Transverse colon (tissue), 4 donors: ENCODE data around the gene DOK7. TPM values are rescaled to one million over a fixed set of nuclear protein-coding genes. Genes with fewer than 3 reads are reported as not detected.

Source experiments
- DNase-seq: peaks from one replicate; pipeline ENCODE4 v3.0.0-alpha.2; 2019
- H3K27ac ChIP-seq, 4 donors: fragments of 200-600 bp; sonication (generic); 2 replicates each; pipeline ENCODE4 v1.5.1; 2016 to 2018; ENCODE audit warnings: inconsistent platforms in 4 of 4
- H3K27me3 ChIP-seq: fragments of 200-600 bp; sonication (generic); 2 replicates; pipeline ENCODE4 v1.5.1; 2017; ENCODE audit warnings: inconsistent platforms
- H3K36me3 ChIP-seq, 4 donors: fragments of 200-600 bp; sonication (generic); 2 replicates each; pipeline ENCODE4 v1.5.1; 2017 to 2019; ENCODE audit warnings: inconsistent platforms in 4 of 4
- H3K4me1 ChIP-seq, 4 donors: fragments of 200-600 bp; sonication (generic); 2 replicates each; pipeline ENCODE4 v1.5.1; 2017 to 2020; ENCODE audit warnings: inconsistent platforms in 4 of 4
- H3K4me3 ChIP-seq, 4 donors: fragments of 200-600 bp; sonication (generic); 1 replicate in 1 of 4; 2 replicates in 3 of 4; pipeline versions ENCODE4 v1.5.1 to v1.6.1; 2017 to 2019; ENCODE audit warnings: inconsistent platforms in 4 of 4
- H3K9me3 ChIP-seq, 2 donors: fragments of 200-600 bp; sonication (generic); 2 replicates each; pipeline ENCODE4 v1.5.1; 2017 to 2019; ENCODE audit warnings: inconsistent platforms in 2 of 2
- EP300 ChIP-seq: sonication (generic); formaldehyde crosslinking; IDR thresholded peaks from one replicate; pipeline ENCODE4 v1.6.1; 2017; ENCODE audit warnings: antibody characterized with exemption, low read depth
- POLR2A ChIP-seq: fragments of 450-650 bp; IDR thresholded peaks from one replicate; pipeline ENCODE4 v1.6.1; 2016; ENCODE audit warnings: antibody characterized with exemption, mild to moderate bottlenecking, moderate library complexity
- POLR2AphosphoS5 ChIP-seq, 3 donors: sonication (generic); formaldehyde crosslinking; IDR thresholded peaks; one replicate each; pipeline ENCODE4 v1.6.1; 2016; ENCODE audit warnings: antibody characterized with exemption in 3 of 3
- WGBS, 2 donors: methylation state at CpG; one replicate each; pipeline ENCODE4 v1.1.5; 2018; ENCODE audit warnings: low coverage in 1 of 2; 5-methylcytosine and 5-hydroxymethylcytosine counted together
- in situ Hi-C, 4 donors: fragments of 200-750 bp; cut with MboI; loops; one replicate each; pipeline versions ENCODE4 v1.15.0 to v1.15.1; 2017; ENCODE audit warnings: low sequenced_read_pairs in 3 of 4, low pct_ligation_motif_present in 1 of 4, low pct_unique_long_range_greater_than_20kb in 1 of 4
- intact Hi-C: fragments of 100-400 bp; cut with DNase I; formaldehyde crosslinking; loops from one replicate; pipeline ENCODE4 v1.15.1; 2023; ENCODE audit warnings: low total_unique reads
- total RNA-seq, 4 donors: library from RNA; depleted of rRNA; stranded (reverse); fragments of >200 nt; gene quantifications; one replicate each; pipeline ENCODE4 v1.1.0, GENCODE V29; 2016
- TF ChIP-seq, protein P1 (sequence below), 5 experiments: fragments of 200-600 bp in 3 of 5; fragments of 450-650 bp in 2 of 5; sonication (generic) in 3 of 5; IDR thresholded peaks; 1 replicate in 2 of 5; 2 replicates in 3 of 5; pipeline ENCODE4 v1.5.1; 2016 to 2017; ENCODE audit warnings: antibody characterized with exemption in 5 of 5, inconsistent platforms in 3 of 5, mild to moderate bottlenecking in 2 of 5, moderate library complexity in 1 of 5

Gene DOK7
- total RNA-seq, 4 donors from 2014 or later = 0.27 to 0.95 TPM; not detected in 2

DNA sequence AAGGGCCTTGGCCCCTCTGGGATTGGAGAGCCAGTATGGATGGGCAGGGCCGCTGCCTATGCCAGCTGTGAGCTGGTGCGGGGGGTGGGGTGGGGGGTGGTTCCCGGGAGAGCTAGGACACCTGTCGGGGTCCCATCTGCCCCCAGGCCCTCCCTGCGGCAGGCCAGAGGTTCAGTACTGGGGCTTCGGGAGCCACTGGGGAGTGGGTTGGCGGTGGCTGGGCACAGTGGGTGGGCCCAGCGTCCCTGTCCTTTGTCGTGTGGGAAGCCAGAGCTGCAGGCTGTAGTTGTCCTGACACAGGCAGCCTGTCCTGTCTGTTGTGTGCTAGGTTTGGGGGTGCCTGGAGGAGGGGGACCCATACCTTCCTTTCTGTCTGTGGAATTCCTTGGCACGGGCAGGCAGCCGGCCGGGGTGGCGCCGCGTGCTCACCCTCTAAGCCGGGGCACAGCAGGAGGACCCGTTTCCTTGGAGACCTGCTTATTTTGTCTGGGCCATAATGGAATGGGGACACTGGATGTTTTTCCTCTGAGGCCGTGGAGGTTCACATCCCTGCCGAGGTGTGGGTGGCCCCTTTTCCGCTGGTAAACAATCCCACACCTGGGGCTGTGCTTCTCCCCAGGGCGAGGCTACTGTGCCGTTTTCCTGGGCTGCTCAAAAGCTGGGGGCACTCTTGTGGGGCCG is 14.8 kb downstream of the DOK7 start:
- intact Hi-C loops = no loop called here
- Histone ChIP-seq H3K4me3 (no peak overlapping the region), H3K27ac (no peak overlapping the region), H3K36me3 (no peaks in the 10 kb centered on the region), H3K27me3 (peaks cover 39% of the 10 kb centered on the region), H3K4me1 (peaks cover 0 to 13% (median 5%) of the 10 kb centered on the region in 4 donors), H3K9me3 (no peaks in the 10 kb centered on the region)
- TF ChIP-seq POLR2AphosphoS5 (IDR thresholded peaks at IDR 0.05) (no peak), EP300 (no peak), POLR2A (no peak)
- no peak for DNase-seq
- in situ Hi-C loops = no loop called here
- 63% methylated on average over 18 of the region's 23 CpGs; no CpG with 5 or more reads in 1 of the 2 donors for WGBS, 2 donors

DNA sequence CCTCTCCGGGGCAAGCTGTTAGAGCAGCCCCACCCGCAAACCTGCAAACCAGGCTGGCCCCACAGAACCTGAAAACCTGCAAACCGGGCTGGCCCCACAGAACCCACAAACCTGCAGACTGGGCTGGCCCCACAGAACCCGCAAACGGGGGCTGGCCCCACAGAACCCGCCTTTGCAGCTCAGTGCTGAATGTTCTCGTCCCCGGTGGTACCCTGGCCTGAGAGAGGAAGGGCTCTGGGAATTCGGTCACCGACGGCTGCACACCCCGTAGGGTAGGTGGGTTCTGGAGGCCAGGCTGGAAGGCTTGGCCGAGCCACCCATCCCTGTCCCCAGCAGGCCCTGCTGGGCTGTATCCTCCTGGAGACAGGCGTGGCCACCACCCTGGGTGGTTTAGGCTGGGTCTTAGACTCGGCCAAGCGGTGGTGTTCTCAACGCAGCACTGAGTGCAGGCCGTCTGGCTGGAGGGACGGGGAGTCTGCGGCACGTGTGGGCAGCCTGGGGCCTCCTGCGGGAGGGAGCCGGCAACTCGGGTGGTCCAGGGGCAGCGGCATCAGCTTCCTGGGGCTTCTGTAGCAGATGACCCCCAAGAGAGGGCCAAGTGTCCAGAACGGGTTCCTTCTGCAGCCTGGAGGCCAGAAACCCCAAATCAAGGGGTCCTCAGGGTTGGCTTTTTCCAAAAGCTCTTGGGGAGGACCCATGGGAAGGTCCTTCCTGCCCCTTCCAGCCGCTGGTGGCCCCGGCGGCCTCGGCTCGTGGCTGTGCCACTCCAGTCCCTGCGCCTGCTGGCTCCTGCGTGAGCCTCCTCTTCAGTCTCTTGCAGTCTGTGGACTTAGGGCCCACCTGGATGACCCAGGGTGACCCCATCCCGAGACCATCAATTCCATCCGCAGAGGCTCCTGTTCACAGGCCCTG is 15.6 kb downstream of the DOK7 start:
- 77% methylated on average over 29 of the region's 35 CpGs; no CpG with 5 or more reads in 1 of the 2 donors for WGBS, 2 donors
- H3K27ac ChIP-seq = no peak overlapping the region
- TF ChIP-seq POLR2AphosphoS5 (IDR thresholded peaks at IDR 0.05) (no peak), EP300 (no peak), POLR2A (no peak)
- TF ChIP-seq, protein P1, sequence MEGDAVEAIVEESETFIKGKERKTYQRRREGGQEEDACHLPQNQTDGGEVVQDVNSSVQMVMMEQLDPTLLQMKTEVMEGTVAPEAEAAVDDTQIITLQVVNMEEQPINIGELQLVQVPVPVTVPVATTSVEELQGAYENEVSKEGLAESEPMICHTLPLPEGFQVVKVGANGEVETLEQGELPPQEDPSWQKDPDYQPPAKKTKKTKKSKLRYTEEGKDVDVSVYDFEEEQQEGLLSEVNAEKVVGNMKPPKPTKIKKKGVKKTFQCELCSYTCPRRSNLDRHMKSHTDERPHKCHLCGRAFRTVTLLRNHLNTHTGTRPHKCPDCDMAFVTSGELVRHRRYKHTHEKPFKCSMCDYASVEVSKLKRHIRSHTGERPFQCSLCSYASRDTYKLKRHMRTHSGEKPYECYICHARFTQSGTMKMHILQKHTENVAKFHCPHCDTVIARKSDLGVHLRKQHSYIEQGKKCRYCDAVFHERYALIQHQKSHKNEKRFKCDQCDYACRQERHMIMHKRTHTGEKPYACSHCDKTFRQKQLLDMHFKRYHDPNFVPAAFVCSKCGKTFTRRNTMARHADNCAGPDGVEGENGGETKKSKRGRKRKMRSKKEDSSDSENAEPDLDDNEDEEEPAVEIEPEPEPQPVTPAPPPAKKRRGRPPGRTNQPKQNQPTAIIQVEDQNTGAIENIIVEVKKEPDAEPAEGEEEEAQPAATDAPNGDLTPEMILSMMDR (IDR thresholded peaks at IDR 0.05) = no peak
- intact Hi-C loops = no loop called here
- H3K27me3 ChIP-seq = peaks cover 45% of the 10 kb centered on the region
- in situ Hi-C loops = no loop called here
- no peak for DNase-seq
- no peaks in the 10 kb centered on the region for H3K9me3 ChIP-seq
- peaks cover 0 to 17% (median 8%) of the 10 kb centered on the region in 4 donors for H3K4me1 ChIP-seq
- H3K4me3 ChIP-seq = no peak overlapping the region
- H3K36me3 ChIP-seq = no peaks in the 10 kb centered on the region

DNA sequence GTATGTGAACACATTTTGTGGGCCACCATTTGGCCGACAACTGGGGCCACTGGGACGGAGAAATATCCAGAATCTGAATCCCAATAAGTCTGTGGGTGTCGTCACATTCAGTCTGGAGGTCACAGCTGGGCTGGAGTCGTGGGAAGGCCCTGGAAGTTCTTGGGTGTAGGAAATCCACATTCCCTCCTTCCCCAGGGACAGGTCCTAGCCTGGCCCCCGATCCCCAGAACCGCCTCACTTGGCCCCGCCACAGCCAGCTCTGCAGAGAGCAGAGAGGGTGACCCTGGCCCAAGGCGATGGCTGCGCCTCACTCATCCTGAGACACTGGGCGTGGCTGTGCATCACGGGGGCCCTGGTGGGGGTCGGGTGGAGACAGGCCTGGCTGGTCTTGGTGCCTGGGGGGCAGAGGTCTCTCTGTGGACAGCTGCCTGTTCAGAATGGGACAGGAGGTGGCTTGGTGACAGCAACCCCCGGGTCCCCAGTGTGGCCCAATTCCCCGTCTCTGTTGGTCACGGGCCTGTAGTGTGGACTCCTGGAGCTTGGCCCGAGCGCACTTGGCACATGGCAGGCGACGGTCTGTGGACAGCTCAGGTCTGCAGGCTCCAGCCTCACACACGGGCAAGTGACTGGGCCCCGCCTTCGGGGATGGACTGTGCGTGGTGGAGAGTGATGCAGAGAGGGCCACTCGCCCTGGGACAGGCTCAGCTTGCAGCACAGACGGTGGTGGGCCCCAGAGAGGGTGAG is 16.4 kb downstream of the DOK7 start:
- in situ Hi-C loops (no loop called here), intact Hi-C loops (no loop called here)
- TF ChIP-seq POLR2A (no peak), EP300 (no peak), POLR2AphosphoS5 (IDR thresholded peaks at IDR 0.05) (no peak)
- TF ChIP-seq, protein P1 (IDR thresholded peaks at IDR 0.05) = no peak
- H3K27ac ChIP-seq = no peak overlapping the region
- WGBS, 2 donors = 80% methylated on average over 24 of the region's 25 CpGs; no CpG with 5 or more reads in 1 of the 2 donors
- no peak for DNase-seq
- peaks cover 2 to 24% (median 15%) of the 10 kb centered on the region in 4 donors for H3K4me1 ChIP-seq
- H3K27me3 ChIP-seq = peaks cover 54% of the 10 kb centered on the region
- no peaks in the 10 kb centered on the region for H3K36me3 ChIP-seq
- no peak overlapping the region for H3K4me3 ChIP-seq
- no peaks in the 10 kb centered on the region for H3K9me3 ChIP-seq

DNA sequence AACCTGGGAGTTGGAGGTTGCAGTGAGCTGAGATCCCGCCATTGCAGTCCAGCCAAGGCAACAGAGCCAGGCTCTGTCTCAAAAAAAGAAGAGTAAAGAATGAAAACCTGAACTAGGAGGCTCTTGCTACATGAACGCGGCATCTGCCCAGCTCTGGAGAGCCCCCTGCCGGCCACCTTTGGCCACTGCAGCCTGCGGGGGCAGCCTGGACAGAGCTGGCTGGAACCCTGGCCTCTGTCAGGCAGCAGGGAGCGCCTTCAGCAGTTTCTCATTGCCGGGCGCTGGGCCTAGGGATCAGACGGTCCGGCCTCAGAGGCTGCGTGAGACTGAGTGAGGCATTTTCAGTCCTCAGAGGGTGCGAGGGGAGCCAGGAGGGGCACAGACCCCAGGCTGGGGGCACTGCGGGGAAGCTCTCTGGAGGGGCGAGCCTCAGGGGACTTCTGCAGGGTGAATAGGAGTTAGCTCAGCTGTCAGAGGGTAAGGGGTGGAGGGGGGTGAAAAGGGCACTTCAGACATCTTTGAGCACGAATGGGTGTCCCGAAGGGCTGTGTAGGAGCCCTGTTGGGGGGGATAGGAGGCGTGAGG is 17.5 kb downstream of the DOK7 start:
- intact Hi-C loops (no loop called here), in situ Hi-C loops (no loop called here)
- Histone ChIP-seq H3K9me3 (no peaks in the 10 kb centered on the region), H3K4me1 (peaks cover 2 to 35% (median 25%) of the 10 kb centered on the region in 4 donors), H3K4me3 (no peak overlapping the region), H3K36me3 (no peaks in the 10 kb centered on the region), H3K27ac (no peak overlapping the region), H3K27me3 (peaks cover 65% of the 10 kb centered on the region)
- TF ChIP-seq EP300 = no peak
- TF ChIP-seq, protein P1 (IDR thresholded peaks at IDR 0.05) = peak; percentile 91 to 99 (median 97)
- WGBS, 2 donors = 14% methylated on average over 17 of the region's 17 CpGs; no CpG with 5 or more reads in 1 of the 2 donors
- DNase-seq = peak; percentile 76
